Stimulated activated CD4-positive, alpha-beta T cell treated with anti-CD3 and anti-CD28 coated beads, Interleukin-1b, Interleukin-23, amount 100 ng/mL, for 1 hour (primary cell): ENCODE data around the gene CRYBA1.

Experiments used
- DNase-seq, 2 donors: peaks; one replicate each; pipeline ENCODE4 v3.0.0-alpha.2; 2020; ENCODE audit warnings: low read depth in 2 of 2

CRYBA1 gene

DNA sequence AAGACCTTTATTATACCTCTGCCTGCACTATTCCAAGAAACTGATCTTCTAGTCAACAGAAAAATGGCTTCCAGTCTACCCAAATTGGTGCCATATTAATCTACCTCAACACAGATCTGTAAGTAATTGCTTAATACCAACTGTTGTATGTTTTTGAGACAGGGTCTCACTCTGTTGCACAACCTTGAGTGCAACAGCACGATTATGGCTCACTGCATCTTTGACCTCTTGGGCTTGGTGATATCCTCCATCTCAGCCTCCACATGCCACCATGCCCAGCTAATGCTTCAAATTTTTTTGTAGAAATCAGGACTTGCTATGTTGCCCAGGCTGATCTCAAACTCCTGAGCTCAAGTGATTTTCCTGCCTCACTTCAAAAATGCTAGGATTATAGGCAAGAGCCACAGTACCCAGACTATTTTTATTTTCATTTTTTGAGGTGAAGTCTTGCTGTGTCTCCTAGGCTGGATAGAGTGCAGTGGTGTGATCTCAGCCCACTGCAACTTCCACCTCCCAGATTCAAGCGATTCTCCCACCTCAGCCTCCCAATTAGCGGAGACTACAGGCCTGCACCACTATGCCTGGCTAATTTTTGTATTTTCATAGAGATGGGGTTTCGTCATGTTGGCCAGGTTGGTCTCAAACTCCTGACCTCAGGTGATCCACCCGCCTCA, 32.9 kb downstream of the CRYBA1 start:
- no peak for DNase-seq

GRCh38 chr17:29283496-29283895, 36.8 kb downstream of the CRYBA1 start:
- DNase-seq: no peak

DNA sequence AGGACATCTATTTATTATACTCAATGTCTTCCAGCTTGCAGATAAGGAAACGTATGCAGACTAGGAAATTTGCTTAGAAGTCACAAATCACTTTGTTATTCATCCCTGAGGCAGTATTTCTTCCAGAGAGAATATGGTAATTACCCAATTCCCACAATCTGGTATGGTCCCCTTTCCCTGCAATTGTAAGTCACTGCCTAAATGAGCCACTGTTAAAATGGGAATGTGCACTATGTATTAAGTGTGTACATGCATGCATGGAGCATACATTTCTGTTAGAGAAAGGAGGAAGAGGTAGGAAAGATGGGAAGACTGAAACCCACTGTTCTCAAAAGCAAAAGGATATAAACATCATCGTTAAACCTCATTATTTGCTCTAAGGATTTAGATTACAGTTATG, 37.3 kb downstream of the CRYBA1 start:
- DNase-seq: no peak

DNA sequence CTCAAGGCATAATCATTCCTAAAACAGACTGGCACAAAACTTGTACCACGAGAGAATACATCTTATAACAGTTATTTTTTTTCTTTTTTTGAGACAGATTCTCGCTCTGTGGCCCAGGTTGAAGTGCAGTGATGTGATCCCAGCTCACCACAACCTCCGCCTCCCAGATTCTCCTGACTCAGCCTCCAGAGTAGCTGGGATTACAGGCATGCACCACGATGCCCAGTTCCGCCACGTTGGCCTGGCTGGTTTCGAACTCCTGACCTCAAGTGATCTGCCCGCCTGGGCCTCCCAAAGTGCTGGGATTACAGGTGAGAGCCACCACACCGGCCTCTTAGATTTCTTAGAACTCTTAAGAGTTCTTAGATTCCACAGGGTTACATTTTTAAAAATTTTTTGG, 43.2 kb downstream of the CRYBA1 start:
- DNase-seq: no peak

DNA sequence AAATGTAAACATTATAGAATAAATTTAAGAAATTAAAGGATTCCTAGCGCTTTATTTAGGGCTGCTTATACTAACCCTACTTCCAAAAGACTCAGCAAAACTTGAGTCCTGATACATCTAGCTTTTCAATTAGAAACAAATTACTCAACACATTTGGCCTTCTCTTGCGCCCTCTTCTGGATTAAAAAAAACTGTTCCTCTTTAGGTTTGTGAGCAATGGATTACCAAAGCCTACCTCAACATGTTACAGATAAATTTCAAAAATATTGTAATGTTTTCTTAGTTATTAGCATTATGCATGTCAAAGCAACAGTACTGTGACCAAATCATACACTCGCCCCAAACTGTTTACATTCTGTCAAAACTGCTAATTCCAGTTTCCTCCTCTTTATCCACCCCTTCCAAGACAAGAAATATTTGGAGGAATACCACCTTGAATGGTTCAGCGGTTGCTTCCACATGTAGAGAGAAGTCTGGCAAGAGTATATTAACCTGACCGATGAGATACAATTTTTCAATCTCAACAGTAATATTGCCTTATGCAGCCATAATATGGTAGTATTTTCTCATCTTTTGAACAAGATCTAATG, 44.6 kb downstream of the CRYBA1 start:
- no peak for DNase-seq

GRCh38 chr17:29292071-29292991, 45.7 kb downstream of the CRYBA1 start:
- peak in 1 of 2 donors; percentile 29 for DNase-seq

- peak in 1 of 2 donors; percentile 29 for DNase-seq
Measured at GRCh38 chr17:29292992-29293889, 46.6 kb downstream of the CRYBA1 start.

- peak; percentile 92 to 96 for DNase-seq
Measured at GRCh38 chr17:29293890-29294579, 47.4 kb downstream of the CRYBA1 start, which contains the start of gene NUFIP2. Gene NUFIP2, minus strand, starts transcription at chr17:29294148. Its CDS starts 89 bp downstream, at chr17:29294059.

DNA sequence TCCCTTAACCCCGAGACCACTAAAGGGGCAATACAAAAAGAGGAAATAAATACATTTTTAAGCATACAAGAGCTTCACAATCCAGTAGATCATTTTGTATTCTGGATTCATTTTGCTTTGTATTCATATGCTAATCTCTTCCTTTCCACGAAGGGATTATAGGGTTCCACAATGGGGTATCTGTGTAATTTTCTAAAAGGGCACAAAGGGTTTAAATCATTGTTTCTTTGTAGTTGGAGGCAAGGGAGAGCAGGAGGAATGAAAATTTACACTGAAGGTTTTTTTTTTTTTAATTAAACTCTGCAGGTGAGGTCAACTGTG, 47.9 kb downstream of the CRYBA1 start:
- no peak for DNase-seq

- no peak for DNase-seq
Measured at GRCh38 chr17:29295420-29295819, 48.8 kb downstream of the CRYBA1 start.

DNA sequence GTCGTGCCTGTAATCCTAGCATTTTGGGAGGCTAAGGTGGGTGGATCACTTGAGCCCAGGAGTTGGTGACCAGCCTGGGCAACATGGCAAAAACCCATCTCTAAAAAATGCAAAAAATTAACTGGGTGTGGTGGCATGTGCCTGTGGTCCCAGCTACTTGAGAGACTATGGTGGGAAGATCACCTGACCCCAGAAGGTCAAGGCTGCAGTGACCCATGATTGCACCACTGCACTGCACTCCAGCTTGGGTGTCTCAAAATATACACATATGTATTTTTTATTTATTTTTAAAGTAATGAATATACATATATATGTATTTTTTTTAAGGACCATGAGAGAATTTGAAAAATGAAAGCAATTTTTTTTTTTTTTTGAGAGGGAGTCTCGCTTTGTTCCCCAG, 52.4 kb downstream of the CRYBA1 start:
- DNase-seq: no peak

DNA sequence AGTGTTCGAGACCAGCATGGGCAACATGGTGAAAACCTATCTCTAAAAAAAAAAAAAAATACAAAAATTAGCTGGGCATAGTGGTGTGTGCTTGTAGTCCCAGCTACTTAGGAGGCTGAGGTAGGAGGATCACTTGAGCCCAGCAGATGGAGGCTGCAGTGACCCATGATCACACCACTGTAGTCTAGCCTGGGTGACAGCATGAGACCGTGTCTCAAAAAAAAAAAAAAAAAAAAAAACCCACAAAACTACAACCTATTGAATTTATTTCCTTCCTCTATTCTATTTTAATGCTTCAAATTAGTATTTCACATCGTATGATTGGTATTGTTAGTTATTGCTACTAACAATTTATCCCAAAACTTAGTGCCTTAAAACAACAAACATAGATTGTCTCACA, 56.7 kb downstream of the CRYBA1 start:
- no peak for DNase-seq
